HCT116 (cell line): ENCODE measurements around the gene TTYH3.

Experiments used
- TCF7L2 ChIP-seq: IDR thresholded peaks from 2 replicates; pipeline ENCODE4 v1.7.0; 2011; ENCODE audit warnings: borderline replicate concordance, inconsistent platforms; ENCODE audit not compliant: insufficient read depth, insufficient read length; ENCODE audit errors: extremely low read depth
- YY1 ChIP-seq: IDR thresholded peaks from 2 replicates; pipeline ENCODE4 v1.6.1; 2011; ENCODE audit warnings: low read length, low read depth, moderate library complexity, mild to moderate bottlenecking; ENCODE audit not compliant: insufficient replicate concordance; ENCODE audit errors: extremely low read depth
- TF ChIP-seq, protein P1 (sequence below), 3 experiments: fragments of 200-600 bp in 1 of 3; sonication (generic) in 1 of 3; IDR thresholded peaks in 2 of 3; conservative IDR thresholded peaks in 1 of 3; 2 replicates each; pipeline ENCODE4 v1.5.1; 2012 to 2017; ENCODE audit warnings: low read depth in 2 of 3, low read length in 2 of 3, antibody characterized with exemption in 1 of 3, borderline replicate concordance in 1 of 3, control low read depth in 1 of 3, mild to moderate bottlenecking in 1 of 3, mixed read lengths in 1 of 3, mixed run types in 1 of 3, moderate library complexity in 1 of 3; ENCODE audit not compliant: insufficient read depth in 1 of 3

DNA sequence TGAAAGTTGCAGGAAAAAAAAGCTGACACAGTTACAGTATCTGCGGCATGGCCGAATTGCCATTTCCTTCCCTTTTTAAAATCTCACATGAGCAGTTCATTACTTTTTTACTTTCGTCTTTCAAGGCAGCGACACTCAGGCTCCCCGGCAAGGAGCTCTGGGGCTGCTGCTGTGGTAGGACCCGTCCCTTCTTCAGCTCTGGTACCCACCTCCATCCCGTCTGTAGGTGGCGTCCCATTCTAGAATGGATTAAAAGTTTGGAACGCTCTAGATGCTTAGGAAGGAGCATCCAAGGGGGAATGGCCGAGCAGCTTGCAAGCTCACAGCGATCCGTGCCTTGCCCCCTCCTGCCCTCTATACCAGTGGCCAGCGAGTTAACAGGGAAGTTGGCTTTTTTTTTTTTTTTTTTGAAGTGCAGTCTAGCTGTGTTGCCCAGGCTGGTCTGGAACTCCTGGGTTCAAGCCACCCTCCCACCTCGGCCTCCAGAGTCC, 22.8 kb upstream of the TTYH3 start:
- TF ChIP-seq, protein P1, sequence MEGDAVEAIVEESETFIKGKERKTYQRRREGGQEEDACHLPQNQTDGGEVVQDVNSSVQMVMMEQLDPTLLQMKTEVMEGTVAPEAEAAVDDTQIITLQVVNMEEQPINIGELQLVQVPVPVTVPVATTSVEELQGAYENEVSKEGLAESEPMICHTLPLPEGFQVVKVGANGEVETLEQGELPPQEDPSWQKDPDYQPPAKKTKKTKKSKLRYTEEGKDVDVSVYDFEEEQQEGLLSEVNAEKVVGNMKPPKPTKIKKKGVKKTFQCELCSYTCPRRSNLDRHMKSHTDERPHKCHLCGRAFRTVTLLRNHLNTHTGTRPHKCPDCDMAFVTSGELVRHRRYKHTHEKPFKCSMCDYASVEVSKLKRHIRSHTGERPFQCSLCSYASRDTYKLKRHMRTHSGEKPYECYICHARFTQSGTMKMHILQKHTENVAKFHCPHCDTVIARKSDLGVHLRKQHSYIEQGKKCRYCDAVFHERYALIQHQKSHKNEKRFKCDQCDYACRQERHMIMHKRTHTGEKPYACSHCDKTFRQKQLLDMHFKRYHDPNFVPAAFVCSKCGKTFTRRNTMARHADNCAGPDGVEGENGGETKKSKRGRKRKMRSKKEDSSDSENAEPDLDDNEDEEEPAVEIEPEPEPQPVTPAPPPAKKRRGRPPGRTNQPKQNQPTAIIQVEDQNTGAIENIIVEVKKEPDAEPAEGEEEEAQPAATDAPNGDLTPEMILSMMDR (IDR thresholded peaks at IDR 0.05 in 2 of 3, conservative IDR thresholded peaks at IDR 0.05 in 1 of 3; ENCODE audit: borderline replicate concordance in 1 of 3, insufficient read depth in 1 of 3, low read depth in 2 of 3, low read length in 2 of 3) = peak in 2 of 3 experiments; percentile 50 to 52; a peak in 4 of 6 replicates
- TF ChIP-seq TCF7L2 = no peak
- TF ChIP-seq YY1 = no peak
